NCI-H2227 treated with DMSO at 0.1 percent for 48 hours (cell line): ENCODE results near the gene LIPG.

Source experiments
- DNase-seq: peaks from one replicate; lab custom pipeline; 2025; lab: John Stamatoyannopoulos, UW

LIPG gene

DNA sequence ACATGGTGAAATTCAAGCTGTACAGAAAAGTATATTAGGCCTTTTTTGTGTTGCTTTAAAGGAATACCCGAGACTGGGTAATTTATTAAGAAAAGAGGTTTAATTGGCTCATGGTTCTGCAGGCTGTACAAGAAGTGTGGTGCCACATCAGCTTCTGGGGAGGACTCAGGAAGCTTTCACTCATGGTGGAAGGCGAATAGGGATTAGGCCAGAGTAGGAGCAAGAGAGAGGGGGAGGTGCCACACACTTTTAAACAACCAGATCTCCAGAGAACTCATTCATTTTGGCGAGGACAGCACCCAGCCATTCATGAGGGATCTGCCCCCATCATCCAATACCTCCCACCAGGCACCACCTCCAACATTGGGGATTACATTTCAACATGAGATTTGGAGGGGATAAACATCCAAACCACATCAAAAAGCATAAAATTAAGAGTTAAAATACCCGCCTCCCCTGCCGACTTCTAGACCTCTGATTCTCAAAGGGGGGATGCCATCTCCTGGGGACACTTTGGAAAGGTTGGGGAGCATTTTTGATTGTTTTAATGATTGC is 15.1 kb upstream of the LIPG start:
- DNase-seq, result no peak

DNA sequence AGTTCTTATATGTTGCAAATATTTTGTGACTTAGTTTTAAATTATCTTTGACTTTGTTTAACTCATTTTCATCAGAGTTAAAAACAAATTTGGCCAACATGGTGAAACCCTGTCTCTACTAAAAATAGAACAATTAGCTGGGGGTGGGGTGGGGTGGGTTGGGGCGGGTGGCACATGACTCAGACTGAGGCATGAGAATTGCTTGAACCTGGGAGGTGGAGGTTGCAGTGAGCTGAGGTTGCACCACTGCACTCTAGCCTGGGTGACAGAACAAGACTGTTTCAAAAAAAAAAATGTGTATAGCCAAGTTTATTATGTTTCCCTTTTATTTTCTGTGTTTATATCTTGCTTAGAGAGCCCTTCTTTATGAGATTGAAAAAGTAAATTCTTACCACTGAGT is 14.2 kb upstream of the LIPG start:
- no peak for DNase-seq

DNA sequence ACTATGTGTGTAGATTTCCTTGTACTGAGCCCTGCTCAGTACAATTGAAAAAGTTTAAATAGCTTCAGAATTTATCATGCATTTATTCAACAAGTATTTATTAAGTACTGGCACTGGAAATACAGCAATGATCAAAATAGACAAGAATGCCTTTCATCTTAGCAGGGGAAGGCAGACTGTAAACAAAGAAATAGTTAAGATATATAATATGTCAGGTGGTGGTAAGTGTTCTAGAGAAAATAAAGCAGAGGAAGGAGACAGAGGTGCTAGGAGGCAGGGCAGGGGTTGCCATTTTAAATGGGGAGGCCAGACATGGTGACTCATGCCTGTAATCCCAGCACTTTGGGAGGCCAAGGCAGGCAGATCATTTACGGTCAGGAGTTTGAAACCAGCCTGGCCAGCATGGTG is 13.6 kb upstream of the LIPG start:
- DNase-seq, result no peak

GRCh38 chr18:49550621-49551339 is 11.1 kb upstream of the LIPG start:
- DNase-seq, result no peak

GRCh38 chr18:49553003-49553402 is 8.9 kb upstream of the LIPG start:
- DNase-seq, result no peak

DNA sequence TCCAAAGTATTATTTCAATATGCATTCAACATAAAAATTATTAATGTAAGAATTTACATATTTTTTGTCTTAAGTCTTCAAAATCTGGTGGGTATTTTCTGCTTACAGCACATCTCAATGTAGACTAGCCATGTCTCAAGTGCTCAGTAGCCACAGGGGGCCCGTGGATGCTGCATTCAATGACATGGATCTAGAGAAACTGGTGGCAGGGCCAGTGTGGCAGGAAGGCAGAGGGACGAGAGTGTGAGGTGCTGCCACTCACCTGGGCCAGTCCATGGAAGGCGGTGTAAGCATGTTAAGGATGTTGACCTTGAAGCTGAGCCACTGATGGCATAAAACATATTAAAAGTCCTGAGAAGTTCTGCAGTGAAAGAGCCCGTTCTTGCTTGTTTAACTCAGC is 6.2 kb upstream of the LIPG start:
- DNase-seq, result no peak

DNA sequence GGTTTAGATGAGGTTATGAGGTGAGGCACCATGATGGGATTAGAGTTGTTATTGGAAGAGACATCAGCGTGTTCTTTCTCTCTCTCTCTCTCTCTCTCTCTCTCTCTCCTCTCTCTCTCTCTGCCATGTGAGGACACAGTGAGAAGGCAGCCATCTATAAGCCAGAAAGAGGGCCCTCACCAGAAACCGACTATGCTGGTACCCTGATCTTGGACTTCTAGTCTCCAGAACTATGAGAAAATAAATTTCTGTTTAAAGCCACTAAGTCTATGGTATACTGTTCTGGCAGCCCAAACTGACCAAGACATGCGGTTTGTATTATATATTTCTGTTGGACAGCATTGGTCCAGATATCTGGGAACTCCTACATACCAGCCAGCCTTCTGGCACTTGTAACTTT is 3.5 kb upstream of the LIPG start:
- no peak for DNase-seq

- peak; percentile 39 for DNase-seq
Measured at GRCh38 chr18:49559326-49559931, 2.4 kb upstream of the LIPG start.

DNA sequence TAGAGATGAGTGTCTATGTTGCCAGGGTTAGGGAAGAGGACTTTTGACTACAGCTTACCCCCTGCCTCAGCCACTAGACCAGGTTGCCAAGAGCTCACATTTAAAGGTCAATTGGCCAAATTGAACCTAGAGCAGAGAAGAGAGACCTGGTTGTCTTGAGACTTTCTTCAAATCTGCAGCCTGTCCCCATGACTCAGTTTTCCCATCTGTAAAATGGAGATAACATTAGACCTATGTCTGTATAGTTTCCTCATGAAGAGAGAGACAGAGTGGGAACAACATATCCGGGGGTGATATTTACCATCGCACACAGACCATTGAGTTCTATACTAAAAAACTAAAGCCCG is 1.6 kb upstream of the LIPG start:
- DNase-seq, result no peak

DNA sequence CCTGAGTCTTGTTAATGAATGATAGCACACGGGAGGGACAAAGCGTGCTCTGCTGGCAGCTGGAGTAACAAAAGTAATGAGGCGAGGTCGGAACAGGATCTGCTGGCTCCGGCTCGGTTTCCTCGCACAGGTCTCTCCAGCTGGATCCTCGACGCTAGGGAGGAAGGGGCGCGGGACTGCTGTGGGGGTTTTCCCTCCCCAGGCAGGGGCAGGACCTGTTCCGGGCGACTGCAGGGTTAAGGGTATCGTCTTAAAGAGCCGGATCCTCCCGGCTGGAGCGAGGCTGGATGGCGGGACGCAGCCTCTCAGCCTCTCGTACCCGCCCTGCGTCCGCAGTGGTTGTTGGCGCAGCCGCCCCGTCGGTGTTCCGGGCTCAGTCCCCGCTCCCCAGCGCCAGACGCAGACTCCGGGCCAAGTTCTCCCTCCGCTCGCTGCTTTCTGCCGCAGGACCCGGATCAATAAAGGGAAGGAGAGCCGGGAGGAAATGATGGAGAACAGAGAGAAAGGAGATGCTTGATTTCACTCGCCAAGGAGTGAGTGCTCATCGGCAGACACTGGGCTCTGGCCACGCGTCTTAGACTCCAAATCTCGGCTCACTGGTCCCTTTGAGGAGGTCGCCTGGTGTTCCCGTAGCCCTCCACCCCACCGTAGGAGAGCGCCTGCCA is 1.1 kb upstream of the LIPG start:
- DNase-seq, result peak; percentile 26

GRCh38 chr18:49562481-49563129 is 748 bp downstream of the LIPG start:
- DNase-seq, result no peak

GRCh38 chr18:49563130-49563540 is 1.3 kb downstream of the LIPG start:
- no peak for DNase-seq

DNA sequence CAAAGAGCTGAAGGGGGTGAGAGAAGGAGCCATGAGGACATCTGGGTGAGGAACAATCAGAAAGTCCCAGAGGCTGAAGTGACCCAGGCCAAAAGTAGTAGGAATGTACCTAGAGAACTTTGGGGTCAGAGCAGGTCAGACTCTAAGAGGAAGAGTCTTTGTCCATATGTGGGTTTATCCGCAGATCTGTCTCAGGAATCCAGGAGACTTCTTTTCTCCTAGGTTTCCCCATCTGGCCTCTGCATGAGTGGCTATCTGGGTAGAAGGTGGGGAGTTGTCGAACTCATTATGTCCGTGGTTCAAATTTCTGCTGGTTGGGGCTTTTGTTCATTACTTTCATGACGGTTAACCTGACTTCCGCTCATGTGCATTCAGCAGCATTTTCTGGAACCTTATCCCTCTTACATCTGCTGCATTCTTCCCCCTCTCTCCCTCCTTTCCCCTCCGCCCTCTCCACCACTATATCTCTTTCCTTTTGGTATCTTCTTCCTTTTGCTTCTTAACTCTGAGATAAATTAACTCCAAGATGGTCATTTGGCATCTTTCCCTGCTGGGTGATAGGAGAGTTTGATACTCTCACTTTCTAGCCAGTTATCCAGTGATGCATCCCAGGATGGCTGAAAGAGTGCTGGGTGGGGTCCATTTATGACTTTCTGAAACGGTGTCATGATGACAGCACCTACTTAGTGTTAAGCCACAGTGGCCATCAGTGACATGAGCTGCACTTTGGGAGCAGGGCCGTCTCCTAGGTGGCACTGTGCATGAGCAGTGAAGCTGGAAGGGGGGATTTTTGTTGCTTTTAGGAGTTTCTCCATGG is 2.1 kb downstream of the LIPG start:
- no peak for DNase-seq

DNA sequence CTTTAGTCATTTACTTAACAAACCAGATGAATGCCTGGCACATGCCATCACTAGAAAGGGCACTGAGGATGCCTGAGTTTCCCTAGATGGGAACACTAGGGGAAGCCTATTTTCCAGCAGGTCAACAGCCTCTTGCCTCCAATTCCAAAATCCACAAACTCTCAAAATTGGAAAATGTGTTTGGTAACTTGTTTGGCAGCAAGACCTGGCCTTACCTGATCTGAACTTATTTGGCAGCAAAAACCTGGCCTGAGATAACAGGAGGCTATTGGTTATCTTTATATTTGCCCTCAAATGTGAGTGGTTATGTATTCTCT is 2.6 kb downstream of the LIPG start:
- DNase-seq, result no peak

DNA sequence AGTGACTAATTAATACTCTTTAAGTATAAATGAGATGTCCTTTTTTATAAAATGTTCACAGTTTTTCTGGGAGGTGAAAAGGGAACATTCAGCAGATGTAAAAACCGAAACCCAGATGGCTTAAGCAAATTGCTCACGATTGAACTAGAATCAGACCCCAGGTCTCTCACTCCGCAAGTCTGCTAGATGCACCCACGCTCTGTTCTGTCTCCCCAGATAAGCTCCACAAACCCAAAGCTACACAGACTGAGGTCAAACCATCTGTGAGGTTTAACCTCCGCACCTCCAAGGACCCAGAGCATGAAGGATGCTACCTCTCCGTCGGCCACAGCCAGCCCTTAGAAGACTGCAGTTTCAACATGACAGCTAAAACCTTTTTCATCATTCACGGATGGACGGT is 3.2 kb downstream of the LIPG start:
- no peak for DNase-seq

DNA sequence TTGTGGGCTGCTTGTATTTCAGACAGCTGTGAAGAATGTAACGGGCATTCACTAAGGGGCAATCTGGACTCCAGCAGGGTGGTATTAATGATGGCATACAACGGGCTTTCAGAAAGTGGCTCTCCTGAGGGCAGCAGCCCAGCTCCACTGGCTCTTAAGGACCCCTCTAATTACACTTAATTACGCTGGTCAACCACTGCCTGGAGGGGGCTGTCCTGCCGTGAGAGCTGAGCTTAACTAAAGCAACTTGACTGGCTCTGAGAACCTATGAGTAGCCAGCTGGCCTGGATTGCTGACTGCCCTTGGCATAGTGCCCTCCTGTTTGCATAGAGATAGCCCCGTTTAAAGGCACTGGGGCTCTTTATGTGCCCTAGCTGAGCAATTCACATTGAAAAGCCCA is 3.8 kb downstream of the LIPG start:
- peak; percentile 70 for DNase-seq

- no peak for DNase-seq
Measured at GRCh38 chr18:49566217-49566770, 4.4 kb downstream of the LIPG start.

DNA sequence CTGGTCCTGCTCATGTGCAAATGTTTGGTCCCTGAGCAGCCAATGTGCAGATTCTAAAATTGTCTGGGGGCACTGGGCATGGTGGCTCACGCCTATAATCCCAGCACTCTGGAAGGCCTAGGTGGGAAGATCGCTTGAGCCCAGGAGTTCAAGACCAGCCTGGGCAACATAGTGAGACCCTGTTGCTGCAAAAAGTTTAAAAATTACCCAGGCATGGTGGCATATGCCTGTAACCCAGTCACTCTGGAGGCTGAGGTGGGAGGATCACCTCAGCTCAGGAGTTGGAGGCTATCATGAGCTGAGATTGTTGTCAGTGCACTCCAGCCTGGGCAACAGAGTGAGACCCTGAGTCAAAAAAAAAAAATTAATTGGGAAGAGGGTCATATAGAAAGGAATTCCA is 5.1 kb downstream of the LIPG start:
- DNase-seq, result no peak

- DNase-seq, result no peak
Measured at GRCh38 chr18:49569724-49570123, 7.9 kb downstream of the LIPG start.

GRCh38 chr18:49570836-49571235 is 9.0 kb downstream of the LIPG start:
- DNase-seq, result no peak

DNA sequence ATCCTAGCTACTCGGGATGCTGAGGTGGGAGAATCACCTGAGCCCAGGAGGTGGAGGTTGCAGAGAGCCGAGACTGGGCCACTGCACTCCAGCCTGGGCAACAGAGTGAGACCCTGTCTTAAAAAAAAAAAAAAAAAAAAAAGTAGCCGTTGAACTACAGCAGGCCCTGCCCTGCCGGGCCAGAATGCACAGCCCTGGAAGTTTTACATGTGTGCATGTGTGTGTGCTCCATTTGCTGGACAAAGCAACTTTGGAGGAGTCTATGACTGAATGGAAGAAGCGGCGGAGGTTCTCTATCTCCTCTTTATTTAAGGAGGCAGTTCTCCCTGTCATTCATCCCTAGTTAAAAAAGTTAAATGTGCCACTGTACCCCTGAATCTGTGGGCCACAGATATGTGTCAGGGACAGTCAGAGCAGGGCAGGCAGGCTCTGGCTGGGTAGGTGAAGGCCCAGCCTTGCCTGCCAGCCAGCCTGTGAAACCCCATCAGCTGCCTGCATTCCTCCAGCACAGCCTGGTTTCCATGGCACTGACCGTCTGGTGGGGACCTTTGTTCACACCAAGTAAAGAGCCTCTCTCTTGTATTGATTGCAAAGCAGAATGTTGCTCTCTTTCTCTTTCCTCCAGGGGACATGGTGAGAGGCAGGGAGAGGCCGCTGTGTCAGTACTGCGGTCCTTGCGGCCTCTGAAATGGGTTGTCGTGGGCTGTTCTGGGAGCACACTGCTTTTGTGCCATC is 10.9 kb downstream of the LIPG start:
- no peak for DNase-seq
